Heart left ventricle (tissue), 13 donors: ENCODE results near the gene ERBB4.

Experiments
- POLR2A ChIP-seq, 2 donors: fragments of 450-650 bp; IDR thresholded peaks; one replicate each; pipeline ENCODE4 v1.6.1; 2017; ENCODE audit warnings: antibody characterized with exemption in 2 of 2, mild to moderate bottlenecking in 2 of 2, moderate library complexity in 2 of 2
- TF ChIP-seq, protein P1 (sequence below), 12 donors: fragments of 200-600 bp; sonication (generic) in 4 of 12; IDR thresholded peaks; one replicate each; pipeline versions ENCODE4 v1.5.0 to v1.8.0; 2018 to 2022; ENCODE audit warnings: antibody characterized with exemption in 12 of 12, mild to moderate bottlenecking in 5 of 12
- donor health status: ischemic (EF 13 %, LVEDD 7.1; RV severe dilation, severe dysfunction).
- donor health status: DM: no; HTN: yes; CAD: no.
- donor health status: DM: no; HTN: no; CAD: no.
- donor health status: ischemic (EF 25% LVEDD 6.9; RV normal size, moderate dysfunction).
- donor health status: ischemic (EF 25% LVEDD 5.7; RV mildly dilated, moderate dysfunction).
- donor health status: ischemic (EF 35%, LVEDD 5.7; RV mildly dilated, moderate dysfunction).
- donor health status: nonischemic (EF 11% LVEDD 7.7; RV severe dilation, severe dysfunction).
- donor health status: DM: yes; HTN: yes; CAD: no.
- donor health status: PGD.
- donor health status: ischemic (EF 29% LVEDD 5.4; RV normal size, mild dysfunction).
- donor health status: nonischemic (EF 23%, LVEDD 6.1; RV moderate dilation, normal function).

- TF ChIP-seq, protein P1, sequence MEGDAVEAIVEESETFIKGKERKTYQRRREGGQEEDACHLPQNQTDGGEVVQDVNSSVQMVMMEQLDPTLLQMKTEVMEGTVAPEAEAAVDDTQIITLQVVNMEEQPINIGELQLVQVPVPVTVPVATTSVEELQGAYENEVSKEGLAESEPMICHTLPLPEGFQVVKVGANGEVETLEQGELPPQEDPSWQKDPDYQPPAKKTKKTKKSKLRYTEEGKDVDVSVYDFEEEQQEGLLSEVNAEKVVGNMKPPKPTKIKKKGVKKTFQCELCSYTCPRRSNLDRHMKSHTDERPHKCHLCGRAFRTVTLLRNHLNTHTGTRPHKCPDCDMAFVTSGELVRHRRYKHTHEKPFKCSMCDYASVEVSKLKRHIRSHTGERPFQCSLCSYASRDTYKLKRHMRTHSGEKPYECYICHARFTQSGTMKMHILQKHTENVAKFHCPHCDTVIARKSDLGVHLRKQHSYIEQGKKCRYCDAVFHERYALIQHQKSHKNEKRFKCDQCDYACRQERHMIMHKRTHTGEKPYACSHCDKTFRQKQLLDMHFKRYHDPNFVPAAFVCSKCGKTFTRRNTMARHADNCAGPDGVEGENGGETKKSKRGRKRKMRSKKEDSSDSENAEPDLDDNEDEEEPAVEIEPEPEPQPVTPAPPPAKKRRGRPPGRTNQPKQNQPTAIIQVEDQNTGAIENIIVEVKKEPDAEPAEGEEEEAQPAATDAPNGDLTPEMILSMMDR (IDR thresholded peaks at IDR 0.05), result no peak
- no peak for TF ChIP-seq POLR2A (IDR thresholded peaks at IDR 0.05)
Measured at GRCh38 chr2:212030709-212031108, 507.9 kb downstream of the ERBB4 start.
